Activated T-cell treated with anti-CD3 and anti-CD28 coated beads for 1 hour (primary cell): ENCODE results near the gene TMPRSS13.

Experiments used
- DNase-seq: peaks from one replicate; pipeline ENCODE4 v3.0.0-alpha.2; 2020; ENCODE audit warnings: low read depth

Gene TMPRSS13

GRCh38 chr11:117913736-117914397, 15.3 kb downstream of the TMPRSS13 start:
- no peak for DNase-seq

- no peak for DNase-seq
These were observed 16.7 kb downstream of the TMPRSS13 start for GRCh38 chr11:117912497-117912896.

- no peak for DNase-seq
These were observed 17.5 kb downstream of the TMPRSS13 start for GRCh38 chr11:117911694-117912093.

GRCh38 chr11:117910941-117911655, 18.1 kb downstream of the TMPRSS13 start:
- no peak for DNase-seq

GRCh38 chr11:117910525-117910924, 18.7 kb downstream of the TMPRSS13 start:
- no peak for DNase-seq

GRCh38 chr11:117909611-117910382, 19.4 kb downstream of the TMPRSS13 start:
- no peak for DNase-seq

- DNase-seq: no peak
These were observed 20.1 kb downstream of the TMPRSS13 start for GRCh38 chr11:117908959-117909610.

- no peak for DNase-seq
These were observed 20.9 kb downstream of the TMPRSS13 start for GRCh38 chr11:117908109-117908895.

GRCh38 chr11:117907276-117908108, 21.7 kb downstream of the TMPRSS13 start:
- peak; percentile 35 for DNase-seq

GRCh38 chr11:117906710-117907109, 22.5 kb downstream of the TMPRSS13 start:
- DNase-seq: no peak

- DNase-seq: no peak
These were observed 23.1 kb downstream of the TMPRSS13 start for GRCh38 chr11:117906126-117906525.

GRCh38 chr11:117905524-117905923, 23.7 kb downstream of the TMPRSS13 start:
- DNase-seq: no peak

- no peak for DNase-seq
These were observed 25.5 kb downstream of the TMPRSS13 start for GRCh38 chr11:117903505-117904382.

GRCh38 chr11:117902001-117902845, 27.0 kb downstream of the TMPRSS13 start:
- DNase-seq: no peak

GRCh38 chr11:117901601-117902000, 27.6 kb downstream of the TMPRSS13 start:
- DNase-seq: no peak

GRCh38 chr11:117900720-117901440, 28.3 kb downstream of the TMPRSS13 start:
- DNase-seq: no peak

GRCh38 chr11:117900121-117900648, 29.0 kb downstream of the TMPRSS13 start:
- DNase-seq: no peak

- DNase-seq: no peak
These were observed 31.1 kb downstream of the TMPRSS13 start for GRCh38 chr11:117898059-117898458.
